ENCODE results near the gene PON3.

GRCh38 chr7:95340491-95340890 is 55.7 kb downstream of the PON3 start:
- TF ChIP-seq SP2 (IDR thresholded peaks at IDR 0.05; ENCODE audit: low read length) (no peak), E2F6 (IDR thresholded peaks at IDR 0.05) (no peak), MAX (IDR thresholded peaks at IDR 0.05) (no peak), EP300 (IDR thresholded peaks at IDR 0.05; ENCODE audit: borderline replicate concordance in 1 of 2, low read depth in 2 of 2, low read length in 2 of 2) (no peak), POLR2A (IDR thresholded peaks at IDR 0.05; ENCODE audit: control extremely low read depth in 1 of 2, low read depth in 2 of 2, low read length in 2 of 2) (no peak)
